ENCODE data around the gene PLCB1.

The PLCB1 gene

DNA sequence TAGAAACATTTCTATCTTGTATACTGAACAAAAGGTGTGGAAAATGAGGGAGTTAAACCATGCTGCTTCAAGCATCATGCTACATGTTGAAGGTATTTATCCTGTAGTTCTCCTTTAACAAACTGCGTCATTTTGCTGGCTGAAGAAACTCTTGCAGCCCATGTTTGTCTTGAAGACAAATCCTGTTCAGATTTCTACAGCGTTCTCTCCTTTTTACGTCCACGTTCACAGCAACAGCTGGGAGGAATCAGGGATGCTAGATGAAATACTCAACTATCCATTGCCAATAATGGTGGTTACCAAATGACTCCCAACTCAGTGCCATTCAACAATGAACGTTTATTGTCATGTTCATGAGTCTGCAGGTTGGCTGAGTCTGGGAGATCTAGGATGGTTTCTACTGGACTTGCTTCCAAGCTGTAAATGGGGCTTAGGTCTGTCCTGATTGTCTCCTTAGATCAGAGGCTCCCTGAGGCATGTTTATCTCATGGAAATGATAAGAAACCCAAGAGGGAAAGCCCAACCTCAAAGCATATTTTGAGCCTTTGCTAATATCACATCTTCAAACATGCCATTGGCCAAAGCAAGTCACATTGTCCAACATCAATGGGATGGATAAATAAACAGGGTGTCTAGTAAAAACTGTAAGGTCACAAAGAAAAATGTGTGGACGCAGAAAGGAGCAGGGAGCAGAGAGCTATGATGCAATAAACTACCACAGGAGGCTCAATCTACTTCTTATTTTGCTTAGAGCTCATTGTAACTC, 2.7 kb upstream of the PLCB1 start:
- DNase-seq: no peak

DNA sequence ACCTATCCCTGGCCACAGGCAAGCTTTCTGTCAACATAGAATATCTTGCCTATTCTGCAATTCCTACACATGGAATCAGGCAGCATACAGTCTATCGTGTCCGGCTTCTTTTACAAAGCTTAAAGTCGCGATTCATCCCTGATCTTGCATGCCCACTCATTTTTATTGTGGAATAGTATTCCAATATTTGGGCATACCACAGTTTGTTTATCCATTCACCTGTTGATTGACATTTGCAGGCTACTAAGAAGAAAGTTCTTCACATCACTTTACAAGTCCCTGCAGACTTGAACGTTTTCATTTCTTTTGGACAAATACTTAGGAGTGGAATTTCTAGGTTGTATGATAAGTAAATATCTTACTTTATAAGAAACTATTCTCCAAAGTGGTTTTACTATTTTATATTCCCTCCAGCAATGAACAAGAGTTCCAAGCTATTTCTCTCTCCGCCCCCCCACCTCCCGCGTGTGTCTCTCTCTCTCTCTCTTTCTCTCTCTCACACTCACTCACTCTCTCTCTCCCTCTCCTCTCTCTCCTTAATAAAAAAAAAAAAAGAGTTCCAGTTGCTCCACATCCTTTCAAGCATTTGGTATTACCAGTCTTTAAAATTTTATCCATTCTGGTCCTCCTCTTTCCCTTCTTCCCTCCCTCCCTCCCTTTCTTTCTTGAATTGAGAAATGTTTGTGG, 1.1 kb upstream of the PLCB1 start:
- no peak for DNase-seq

DNA sequence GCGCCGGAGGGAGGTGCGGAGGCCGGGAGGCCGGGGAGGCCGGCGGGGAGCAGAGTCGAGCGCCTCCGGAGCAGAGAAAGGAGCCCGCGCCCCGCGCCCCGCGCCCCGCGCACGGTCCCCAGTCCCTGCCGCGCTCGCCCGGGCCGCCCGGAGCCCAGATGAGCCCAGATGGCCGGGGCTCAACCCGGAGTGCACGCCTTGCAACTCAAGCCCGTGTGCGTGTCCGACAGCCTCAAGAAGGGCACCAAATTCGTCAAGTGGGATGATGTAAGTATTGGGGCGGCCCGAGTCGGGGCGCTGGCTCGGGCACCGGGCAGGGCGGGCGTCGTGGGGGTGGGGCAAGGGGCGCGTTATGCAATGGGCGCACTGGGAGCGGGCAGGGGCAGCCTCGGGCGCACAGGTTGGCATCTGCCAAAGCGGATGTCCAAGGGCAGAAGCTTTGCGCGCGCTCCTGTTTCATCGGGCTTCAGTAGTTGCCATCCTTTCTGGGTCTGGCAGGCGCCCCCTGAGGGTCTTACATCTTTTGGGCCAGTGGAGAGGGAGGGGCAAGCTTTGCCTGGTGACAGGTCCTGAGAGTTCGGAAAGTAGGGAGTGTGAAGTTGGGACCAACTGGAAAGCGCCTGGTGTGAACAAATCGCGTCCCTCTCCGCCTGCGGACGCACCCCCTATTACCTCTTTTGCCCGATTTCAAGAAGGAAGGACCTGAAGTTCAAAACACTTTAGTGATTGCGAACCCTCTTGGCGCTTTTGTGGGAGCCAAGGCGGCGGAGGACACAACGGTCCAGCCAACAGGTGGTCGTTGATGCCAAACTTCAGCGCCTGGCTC, 631 bp downstream of the PLCB1 start:
- DNase-seq: peak; percentile 40

DNA sequence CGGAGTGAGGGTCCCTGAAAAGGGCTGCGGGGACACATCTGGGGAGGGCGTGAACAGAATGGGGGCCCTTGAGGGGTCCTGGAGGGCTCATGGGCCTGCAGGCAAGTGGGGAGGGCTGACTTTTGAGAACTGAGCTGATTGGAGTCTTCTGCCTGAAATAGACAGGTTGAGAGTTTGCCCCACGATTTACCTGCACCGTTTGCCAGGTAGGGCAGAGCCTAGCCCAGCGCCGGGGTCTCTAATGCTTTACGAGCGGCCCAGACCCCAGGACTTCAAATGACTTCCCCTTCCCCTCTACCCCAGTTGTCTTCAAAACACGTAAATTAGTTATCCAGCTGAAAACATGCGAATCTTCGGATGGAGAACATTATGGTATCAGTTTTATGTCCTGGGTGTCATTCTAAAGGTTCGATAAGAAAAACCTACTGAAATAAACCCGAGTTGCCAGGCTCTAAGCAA, 1.3 kb downstream of the PLCB1 start:
- DNase-seq: no peak

DNA sequence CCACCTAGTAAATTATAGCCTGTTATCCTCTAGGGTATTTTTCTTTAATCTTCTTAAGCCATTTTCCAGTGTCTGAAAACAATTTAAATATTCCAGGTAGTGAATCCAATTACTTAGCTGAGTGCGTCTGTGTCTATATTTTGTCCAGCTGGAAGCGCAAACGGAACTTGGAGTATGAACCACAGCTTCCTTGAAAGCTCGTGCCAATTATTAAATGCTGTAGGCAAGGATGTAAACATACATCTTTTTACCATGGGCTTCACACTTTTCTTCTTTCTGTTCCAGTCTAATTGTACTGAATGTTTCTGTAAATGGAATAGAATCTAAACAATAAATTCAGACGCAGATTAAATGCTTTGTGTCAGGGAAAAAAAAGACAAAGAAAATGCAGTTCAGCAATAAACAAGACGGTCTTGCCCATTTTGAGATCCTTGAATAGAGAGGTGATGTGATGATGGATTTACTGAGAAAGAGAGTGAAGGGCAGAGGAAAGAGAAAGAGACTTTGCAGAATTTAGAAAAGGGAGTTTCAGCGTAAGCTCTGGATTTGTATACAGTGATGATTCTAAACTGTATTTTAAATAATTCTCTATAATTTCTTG, 1.9 kb downstream of the PLCB1 start:
- no peak for DNase-seq

DNA sequence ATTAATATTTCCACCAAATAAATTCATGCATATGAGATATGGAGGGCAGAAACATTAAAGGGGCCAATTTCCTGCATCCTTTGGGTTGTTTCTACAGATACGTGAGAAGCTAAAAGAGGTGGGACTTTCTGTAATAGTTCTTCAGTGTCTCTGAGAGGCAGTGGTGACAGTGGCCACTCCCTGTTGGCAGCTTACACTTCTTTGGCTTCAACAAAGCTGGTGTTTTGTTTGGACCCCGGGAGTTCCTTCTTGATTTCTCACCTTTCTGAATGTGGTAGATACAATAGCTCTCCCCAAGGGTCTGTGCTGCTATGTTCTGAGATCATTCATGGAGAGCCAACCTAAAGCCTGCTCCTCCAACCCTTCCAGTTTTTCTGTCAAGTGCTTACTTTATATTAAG, 7.8 kb downstream of the PLCB1 start:
- no peak for DNase-seq

DNA sequence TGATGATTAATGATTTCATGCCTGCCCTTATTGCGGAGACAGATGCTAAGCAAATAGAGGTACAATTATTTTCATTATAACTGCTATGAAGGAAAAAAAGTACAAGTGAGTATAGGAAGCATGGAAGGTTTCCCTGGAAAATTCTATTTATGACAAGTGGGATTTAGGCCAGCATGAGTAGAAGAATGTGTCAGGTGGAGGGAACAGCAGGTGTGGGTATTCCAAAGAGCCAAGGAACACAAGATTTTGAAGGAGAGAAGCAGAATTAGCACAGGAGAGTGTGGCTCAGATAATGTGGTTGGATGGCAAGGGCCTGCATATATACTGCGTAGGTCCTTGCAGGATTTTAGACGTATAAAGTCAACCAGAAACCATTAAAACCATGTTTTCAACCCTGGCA, 11.4 kb downstream of the PLCB1 start:
- no peak for DNase-seq

DNA sequence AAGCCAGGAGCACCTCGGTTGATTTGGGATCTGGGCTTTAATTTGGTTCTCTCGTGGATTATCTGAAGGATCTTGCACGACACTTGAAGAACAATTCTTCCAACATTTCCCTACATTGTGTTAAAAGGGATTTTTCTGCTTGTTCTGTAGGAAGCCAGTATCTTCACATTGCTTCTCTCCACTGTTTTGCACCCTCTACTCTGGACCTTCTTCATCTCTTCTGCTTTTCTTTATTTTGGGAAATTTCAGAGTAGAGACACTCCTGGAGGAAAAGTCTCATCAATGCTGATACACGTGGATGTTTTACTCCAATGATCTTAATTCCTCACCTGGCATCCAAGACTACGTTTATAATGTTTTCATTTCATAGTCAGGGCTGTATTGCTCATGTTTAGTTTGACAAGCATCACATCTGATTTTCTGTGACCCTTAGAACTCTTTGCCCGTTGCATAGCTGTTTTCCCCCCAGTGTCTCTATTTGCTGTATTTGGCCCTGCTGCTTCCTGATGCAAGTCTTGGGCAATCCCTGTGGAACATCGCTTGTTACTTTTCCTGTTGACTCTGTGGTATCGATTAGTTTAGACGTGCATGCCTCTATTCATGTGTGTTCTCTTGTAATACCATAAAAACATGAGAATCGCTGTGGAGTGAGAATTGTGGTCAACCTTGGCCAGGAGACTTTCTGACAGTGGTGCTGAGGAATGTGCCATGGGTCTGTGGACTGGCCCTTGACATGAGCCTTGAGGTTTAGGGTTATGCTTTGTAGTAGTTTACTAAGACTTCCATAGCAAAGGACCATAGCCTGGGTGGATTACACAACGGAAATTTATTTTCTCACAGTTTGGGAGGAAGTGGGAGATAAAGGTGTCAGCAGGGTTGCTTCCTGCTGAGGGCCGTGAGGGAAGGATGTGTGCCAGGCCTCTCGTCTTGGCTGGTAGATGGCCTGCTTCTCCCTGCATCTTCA, 12.5 kb downstream of the PLCB1 start:
- no peak for DNase-seq

DNA sequence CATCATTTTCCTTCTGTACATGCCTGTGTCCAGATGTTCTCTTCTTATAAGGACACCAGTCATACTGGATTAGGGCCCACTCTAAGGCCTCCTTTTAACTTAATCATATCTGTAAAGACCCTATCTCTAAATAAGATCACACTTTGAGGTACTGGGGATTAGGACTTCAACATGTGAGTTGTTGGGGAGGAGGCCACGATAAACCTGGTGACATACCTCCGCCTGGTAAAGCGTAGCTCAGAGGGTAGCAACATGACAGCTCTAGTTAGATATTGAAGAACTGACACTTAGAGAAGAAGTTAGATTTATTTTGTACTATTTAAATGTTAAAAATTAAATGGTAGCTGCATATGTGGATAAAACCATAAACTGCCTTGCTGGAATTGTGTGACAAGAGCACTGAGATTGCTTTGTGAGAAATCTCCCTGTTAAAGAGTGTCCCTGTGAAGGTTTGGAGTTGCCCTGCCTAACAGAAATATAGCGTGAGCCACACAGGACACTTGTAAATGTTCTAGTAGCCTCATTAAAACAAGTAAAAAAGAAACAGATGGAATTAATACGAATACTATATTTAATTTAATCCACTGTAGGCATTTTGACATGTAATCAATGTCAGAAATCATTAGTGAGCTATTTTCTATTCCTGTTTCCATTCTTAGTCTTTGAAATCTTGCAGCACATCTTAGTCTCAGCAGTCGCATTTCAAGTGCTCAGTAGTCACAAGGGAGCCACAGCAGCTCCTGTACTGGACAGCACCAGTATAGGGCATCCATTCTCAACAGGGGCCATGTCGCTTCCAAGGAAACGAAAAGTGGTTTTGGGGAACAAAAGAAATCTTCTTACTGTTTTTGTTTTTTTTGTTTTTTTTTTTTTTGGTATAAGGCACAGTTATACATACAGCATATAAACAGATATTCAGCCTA, 13.4 kb downstream of the PLCB1 start:
- DNase-seq: no peak

DNA sequence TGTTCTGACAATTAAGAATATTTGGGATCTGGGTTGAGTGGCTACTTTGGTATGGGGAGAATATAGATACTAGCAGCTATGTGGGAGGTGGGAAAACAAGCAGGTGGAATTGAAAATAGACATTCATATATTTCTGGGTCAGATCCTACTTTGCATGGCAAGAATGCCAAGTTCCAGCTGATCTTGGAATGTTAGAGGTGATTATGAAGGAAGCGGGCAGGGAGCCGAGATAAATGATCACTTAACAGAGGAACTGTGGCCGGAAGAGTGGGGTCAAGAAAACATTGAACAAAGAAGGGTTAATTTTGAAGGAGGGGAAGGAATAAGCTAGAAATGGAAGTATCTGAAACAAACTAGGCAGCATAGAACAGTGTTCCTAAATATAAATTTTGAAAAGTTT, 15.4 kb downstream of the PLCB1 start:
- no peak for DNase-seq

DNA sequence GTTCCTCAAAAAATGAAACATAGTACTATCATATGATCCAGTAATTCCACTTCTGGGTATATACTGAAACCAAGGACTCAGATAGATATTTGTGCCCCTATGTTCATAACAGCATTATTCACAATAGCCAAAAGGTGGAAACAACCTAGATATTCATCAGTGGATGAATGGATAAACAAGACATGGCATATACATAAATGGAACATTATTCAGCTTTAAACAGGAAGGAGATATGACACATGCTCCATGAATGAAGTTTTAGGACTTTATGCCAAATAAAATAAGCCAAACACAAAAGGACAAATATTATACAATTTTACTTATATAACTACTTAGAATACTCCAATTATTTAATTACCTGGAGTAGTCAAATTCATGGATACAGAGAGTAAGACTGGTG, 16.4 kb downstream of the PLCB1 start:
- DNase-seq: no peak

DNA sequence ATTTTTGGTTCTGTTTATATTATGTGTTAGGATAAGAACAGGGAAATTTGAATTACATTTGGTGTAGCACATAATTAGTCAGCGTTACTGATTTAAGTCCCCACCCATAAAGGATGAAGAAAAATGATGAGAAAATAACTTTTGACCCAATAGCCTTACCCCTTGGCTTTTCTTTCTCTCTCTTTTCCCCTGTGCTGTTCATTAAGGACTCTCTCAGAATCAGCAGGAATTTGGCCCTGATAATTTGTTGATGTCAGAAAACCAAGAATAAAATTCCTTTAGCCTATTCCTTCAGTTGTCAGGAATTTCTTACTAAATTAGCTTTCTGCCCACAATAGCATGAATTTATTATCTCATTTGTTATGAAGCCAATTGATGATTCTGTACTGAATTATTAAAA, 18.5 kb downstream of the PLCB1 start:
- DNase-seq: no peak

DNA sequence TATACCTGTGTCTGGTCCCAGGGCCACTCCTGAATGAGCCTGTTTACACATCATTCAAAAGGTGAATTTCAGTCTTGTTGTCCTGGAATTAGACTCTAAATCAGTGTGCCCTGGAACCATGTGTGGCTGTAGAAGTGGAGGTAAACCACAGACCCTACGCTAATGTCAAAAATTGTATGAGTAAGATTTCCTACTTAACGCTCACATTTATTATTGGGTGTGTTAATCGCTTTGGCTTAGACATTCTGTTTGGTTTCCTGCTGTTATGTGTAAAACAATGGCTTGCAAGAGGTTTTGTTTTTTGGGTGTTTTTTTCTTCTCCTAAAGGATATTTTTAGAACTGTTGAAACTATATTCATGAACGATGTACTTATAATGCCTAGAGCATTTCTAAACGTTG, 19.3 kb downstream of the PLCB1 start:
- no peak for DNase-seq

DNA sequence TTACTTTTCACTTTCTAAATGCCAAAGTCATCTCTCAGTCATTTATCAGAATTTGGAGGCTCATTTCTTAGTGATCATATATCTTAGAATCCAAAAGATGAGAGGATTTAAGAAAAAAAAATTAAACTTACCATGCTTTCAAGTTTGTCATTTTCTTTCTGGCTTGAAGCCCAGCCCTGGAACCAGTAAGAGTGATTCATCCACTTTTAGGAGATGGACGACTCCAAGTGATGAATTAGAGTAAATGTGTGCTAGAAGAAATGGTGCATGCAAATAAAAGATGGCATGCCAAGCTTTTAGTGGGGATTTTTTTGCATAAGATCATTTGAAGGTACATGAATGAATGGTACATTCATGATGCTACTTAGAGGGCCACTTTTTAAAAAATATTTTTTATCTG, 20.1 kb downstream of the PLCB1 start:
- DNase-seq: no peak

DNA sequence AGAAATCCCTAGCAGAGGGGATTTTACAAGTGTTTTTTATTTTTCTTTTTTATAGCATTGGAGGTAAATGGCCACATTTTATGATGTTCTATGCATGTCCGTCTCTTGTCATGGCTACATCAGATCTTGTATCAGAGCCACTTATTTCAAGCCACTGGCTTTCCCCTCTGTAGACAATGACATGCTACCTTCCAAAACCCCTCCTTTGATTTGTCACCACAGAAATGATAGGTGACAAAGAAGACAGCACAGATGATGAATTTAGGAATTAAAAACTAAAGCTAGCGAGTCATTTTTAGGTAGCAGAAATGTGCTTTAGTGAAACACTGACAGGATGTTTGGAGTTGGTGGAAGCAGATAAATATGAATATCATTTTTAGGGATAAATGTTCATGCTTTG, 20.8 kb downstream of the PLCB1 start:
- no peak for DNase-seq

DNA sequence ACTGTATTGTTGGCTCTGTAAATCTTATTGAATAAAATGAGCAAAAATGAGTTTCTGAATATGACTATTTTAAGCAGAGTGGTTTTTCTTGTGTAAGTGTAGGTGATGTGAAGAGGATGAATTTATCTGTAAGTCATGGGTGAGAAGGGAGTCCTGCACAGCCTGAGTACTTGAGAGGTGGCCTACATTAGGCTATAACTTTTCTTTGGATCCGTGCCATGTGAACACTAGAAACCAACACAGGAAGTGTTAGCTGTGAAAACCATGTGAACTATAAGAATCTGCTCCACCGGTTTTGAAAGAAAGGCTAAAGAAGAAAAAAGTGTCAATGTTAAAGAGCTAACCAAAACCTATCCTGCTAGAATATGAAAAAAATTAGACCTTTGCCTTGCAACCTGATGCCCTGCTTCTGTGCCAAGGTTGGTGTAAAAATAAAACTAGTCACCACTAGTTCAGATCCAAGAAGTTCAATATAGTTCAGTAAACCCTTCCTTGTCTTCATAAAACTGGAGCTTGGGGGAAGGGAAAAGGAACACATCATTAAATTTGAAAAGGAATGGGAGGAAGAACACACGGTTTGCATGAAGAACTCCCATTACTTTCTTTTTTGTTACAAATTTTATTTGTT, 21.3 kb downstream of the PLCB1 start:
- peak; percentile 7 for DNase-seq

DNA sequence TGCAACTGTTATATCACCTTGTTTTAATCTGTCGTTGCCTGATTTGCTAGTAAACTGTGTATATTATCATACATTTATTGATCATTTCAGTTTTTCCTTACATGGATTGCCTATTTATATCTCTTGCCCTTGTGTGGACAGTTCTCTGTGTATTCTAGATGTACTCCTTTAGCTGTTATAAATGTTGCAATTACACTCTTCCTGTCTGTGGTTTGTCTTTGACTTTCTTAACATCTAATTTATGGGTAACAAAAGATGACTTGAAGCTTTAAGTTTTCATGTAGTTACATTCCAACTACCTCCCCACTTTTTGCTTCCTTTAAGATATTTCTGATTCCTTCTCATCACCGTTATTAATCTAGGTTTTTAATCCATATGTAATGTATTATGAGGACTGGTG, 22.6 kb downstream of the PLCB1 start:
- DNase-seq: no peak

DNA sequence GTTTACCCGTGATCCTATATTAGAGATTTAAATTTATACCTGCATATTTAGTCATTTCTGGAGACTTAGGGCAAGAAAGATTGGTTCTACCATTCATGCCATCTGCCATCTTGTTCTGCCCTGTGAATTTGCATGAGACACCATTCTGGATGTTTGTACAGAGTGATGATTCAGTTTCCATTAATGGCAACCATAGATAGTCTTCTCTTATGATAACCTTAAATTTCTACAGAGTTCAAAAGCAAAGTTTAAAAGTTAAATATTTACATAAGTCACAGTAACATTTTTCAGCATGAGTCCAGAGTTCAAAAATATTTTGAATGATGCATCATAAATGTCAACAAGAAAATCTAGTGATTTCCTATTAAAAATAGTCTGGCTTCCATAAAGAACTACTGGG, 23.2 kb downstream of the PLCB1 start:
- DNase-seq: no peak

DNA sequence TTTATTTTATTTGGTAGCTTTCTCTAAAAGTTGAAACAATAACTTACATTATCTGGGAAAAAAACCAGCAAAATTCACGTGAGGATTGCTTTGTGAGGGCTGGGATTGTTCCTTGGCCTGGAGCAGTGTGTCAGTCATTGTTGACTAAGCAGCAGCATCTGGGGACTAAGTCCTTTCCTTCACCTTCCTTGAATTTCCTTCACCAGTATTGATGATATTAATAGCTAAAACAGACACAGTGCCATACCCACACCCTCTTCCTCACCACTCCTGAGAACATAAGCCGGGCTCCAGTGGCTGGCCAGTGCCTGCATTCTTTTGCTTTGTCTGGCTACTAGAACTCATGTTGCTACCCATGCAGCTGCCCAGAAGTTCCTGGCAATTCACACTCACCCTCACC, 23.7 kb downstream of the PLCB1 start:
- DNase-seq: no peak

DNA sequence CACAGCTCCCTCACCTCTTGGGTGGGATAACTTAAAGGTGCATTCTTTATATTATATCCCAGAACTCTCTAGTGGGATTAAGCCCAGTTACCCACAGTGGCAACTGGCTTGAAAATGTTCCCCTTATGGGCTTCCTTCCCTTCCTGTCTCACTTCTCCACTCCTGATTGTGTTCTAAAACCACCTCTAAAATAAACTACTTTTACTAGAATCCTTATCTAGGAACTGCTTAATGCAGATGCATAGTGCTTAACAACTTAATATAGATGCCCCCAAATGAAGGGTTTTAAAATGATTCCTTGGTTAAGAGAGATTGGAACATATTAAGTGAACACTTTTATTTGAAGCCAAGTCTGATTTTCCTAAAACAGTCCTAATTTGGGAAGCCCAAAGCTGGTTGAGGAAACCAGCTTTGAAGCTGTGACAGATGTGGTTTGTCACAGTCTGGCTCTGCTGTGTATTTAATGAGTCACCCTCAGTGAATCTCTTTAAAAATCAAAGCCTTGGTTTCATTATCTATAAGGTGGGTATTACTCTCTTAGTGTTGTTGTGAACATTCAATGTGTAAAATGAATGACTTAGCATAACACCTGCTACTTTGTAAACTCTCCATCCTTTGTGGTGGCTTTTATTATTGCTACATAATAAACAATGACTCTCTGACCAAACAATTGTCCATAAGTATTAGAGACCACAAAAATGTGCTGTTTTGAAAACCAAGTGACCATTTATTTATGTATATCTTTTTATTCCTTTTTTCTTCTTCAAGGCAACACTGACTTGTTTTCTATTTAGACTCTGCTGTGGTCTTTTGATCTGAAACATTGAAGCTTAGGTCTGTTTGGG, 24.4 kb downstream of the PLCB1 start:
- DNase-seq: no peak
